RWPE2 (cell line): ENCODE results near the gene CLC.

ENCODE experiments used
- ATAC-seq: fragments of 200-7000 bp; cut with Tn5 transposase; 3 replicates; pipeline ENCODE4 v1.9.1; 2021; ENCODE audit warnings: low read depth
- DNase-seq: peaks from one replicate; pipeline ENCODE4 v3.0.0-alpha.2; 2020; ENCODE audit warnings: low spot score
- H3K27ac ChIP-seq: fragments of 450-650 bp; 2 replicates; pipeline ENCODE4 v1.5.1; 2017; ENCODE audit warnings: mild to moderate bottlenecking; ENCODE audit not compliant: poor library complexity, severe bottlenecking
- H3K27me3 ChIP-seq: fragments of 250-450 bp; sonication (Bioruptor Pico); 2 replicates; pipeline ENCODE4 v1.5.1; 2021; ENCODE audit warnings: mild to moderate bottlenecking, moderate library complexity; ENCODE audit not compliant: insufficient read depth, poor library complexity, severe bottlenecking
- H3K36me3 ChIP-seq: fragments of 250-450 bp; sonication (Bioruptor Pico); 2 replicates; pipeline ENCODE4 v1.5.1; 2020; ENCODE audit warnings: low read depth, mild to moderate bottlenecking, moderate library complexity
- H3K4me1 ChIP-seq: fragments of 250-450 bp; sonication (Bioruptor Pico); 2 replicates; pipeline ENCODE4 v1.5.1; 2021; ENCODE audit warnings: mild to moderate bottlenecking, moderate library complexity; ENCODE audit not compliant: insufficient read depth, poor library complexity, severe bottlenecking
- H3K4me3 ChIP-seq: fragments of 250-450 bp; sonication (Bioruptor Pico); 2 replicates; pipeline ENCODE4 v1.5.1; 2021; ENCODE audit warnings: mild to moderate bottlenecking, moderate library complexity; ENCODE audit not compliant: severe bottlenecking
- H3K9me3 ChIP-seq: fragments of 250-450 bp; sonication (Bioruptor Pico); 2 replicates; pipeline ENCODE4 v1.5.1; 2021; ENCODE audit warnings: mild to moderate bottlenecking, moderate library complexity; ENCODE audit not compliant: severe bottlenecking
- TF ChIP-seq, protein P1 (sequence below): fragments of 450-650 bp; IDR thresholded peaks from one replicate; pipeline ENCODE4 v1.5.1; 2017; ENCODE audit warnings: mild to moderate bottlenecking, moderate library complexity; ENCODE audit not compliant: poor library complexity, severe bottlenecking

The CLC gene

DNA sequence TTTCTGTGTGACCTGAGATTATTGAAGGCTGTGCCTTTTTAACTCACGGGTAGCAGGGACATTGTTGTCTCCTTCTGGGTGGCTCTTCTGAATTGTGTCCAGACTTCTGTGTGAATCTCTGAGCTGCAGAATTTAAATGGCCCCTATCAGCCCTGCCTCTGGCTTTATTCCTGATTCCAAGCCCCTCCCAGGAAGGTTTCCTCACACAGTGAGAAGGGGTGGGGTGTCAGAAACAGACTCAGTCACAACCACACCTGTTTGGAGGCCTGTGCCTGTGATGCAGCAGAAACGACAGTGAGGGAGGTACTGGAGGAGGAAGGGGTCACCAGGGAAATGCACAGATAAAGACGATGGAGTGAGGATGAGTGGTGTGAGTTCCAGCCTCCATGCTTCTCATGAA lies at the start of gene CLC:
CLC (minus strand) TSS at position 139 of the 400 bp plus-strand sequence; CDS start at position 62, 77 bp downstream.
- no peaks in the 10 kb centered on the region for H3K36me3 ChIP-seq
- ATAC-seq (no peak), DNase-seq (no peak)
- H3K4me3 ChIP-seq = no peak within 1 kb of the TSS
- H3K27ac ChIP-seq = no peak within 1 kb of the TSS
- H3K9me3 ChIP-seq = no peaks in the 10 kb centered on the region
- H3K4me1 ChIP-seq = no peaks in the 10 kb centered on the region
- TF ChIP-seq, protein P1, sequence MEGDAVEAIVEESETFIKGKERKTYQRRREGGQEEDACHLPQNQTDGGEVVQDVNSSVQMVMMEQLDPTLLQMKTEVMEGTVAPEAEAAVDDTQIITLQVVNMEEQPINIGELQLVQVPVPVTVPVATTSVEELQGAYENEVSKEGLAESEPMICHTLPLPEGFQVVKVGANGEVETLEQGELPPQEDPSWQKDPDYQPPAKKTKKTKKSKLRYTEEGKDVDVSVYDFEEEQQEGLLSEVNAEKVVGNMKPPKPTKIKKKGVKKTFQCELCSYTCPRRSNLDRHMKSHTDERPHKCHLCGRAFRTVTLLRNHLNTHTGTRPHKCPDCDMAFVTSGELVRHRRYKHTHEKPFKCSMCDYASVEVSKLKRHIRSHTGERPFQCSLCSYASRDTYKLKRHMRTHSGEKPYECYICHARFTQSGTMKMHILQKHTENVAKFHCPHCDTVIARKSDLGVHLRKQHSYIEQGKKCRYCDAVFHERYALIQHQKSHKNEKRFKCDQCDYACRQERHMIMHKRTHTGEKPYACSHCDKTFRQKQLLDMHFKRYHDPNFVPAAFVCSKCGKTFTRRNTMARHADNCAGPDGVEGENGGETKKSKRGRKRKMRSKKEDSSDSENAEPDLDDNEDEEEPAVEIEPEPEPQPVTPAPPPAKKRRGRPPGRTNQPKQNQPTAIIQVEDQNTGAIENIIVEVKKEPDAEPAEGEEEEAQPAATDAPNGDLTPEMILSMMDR = no peak
- H3K27me3 ChIP-seq = peaks cover 25% of the 10 kb centered on the region

DNA sequence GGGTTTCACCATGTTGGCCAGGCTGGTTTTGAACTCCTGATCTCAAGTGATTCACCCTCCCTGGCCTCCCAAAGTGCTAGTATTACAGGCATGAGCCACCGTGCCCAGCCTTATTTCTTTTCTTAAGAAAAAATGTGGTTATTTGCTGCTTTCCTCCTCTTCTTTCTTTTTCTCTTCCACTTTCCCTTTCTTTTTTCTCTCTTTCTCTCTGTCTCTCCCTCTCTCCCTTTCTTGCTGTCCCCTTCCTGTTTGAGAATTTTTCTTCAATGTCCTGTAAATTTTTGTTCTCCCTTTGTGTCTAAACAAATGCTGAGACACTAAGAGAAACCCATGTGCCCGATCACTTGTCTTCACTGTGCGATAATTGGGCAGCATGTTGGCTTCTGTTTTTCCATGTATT lies 43.1 kb upstream of the CLC start:
- peaks cover 4% of the 10 kb centered on the region for H3K27me3 ChIP-seq

DNA sequence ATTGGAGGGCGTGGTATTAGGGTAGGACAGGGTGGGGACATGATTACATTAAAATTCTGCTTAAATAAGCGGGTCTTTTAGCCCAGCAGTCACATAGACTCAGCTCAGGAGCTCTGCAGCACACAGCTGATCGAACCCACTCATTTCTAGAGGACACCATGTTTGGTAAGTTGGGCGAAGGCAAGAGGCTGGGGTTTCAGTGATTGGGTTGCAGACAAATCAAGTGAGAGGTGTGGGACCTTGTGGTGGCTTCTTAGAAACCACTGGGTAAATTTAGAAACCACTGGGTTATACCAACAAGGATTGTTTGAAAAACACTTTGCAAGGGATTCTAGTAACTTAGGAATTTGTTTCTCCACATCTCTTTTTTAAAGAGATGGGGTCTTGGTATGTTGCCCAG lies 40.9 kb upstream of the CLC start, which contains the start of gene LEUTX:
LEUTX (plus strand) TSS at position 92 of the 400 bp plus-strand sequence; CDS start at position 159, 67 bp downstream.
- Histone ChIP-seq H3K27ac (no peak within 1 kb of the TSS), H3K4me1 (no peaks in the 10 kb centered on the region), H3K36me3 (no peaks in the 10 kb centered on the region), H3K4me3 (no peak within 1 kb of the TSS), H3K9me3 (no peaks in the 10 kb centered on the region), H3K27me3 (peaks cover 14% of the 10 kb centered on the region)
- DNase-seq (no peak), ATAC-seq (no peak)
- TF ChIP-seq, protein P1 = no peak

More for the DNA sequence above, 43.1 kb upstream of the CLC start:
- H3K9me3 ChIP-seq = no peaks in the 10 kb centered on the region
- DNase-seq (no peak), ATAC-seq (no peak)
- no peak overlapping the region for H3K27ac ChIP-seq
- H3K4me3 ChIP-seq = no peak overlapping the region
- TF ChIP-seq, protein P1 = no peak
- H3K36me3 ChIP-seq = no peaks in the 10 kb centered on the region
- H3K4me1 ChIP-seq = no peaks in the 10 kb centered on the region

DNA sequence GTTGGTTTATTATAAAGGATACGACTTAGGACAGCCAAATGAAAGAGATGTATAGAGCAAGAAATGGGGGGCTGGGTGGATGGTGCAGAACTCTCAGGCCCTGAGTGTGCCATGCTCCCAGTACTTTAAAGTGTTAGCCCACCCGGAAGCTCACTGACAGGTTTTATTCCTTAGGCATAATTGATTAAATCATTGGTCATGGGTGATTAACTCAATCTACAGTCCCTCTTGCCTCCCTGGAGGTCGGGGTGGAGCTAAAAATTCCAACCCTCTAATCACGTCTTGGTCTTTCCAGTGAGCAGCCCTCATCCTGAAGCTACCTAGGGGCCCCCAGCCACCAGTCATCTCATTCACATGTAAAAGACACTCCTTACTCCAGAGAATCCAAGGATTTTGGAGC lies 31.0 kb upstream of the CLC start:
- H3K27me3 ChIP-seq = peaks cover 1% of the 10 kb centered on the region
- H3K4me3 ChIP-seq = no peak overlapping the region
- no peak overlapping the region for H3K27ac ChIP-seq
- H3K36me3 ChIP-seq = no peaks in the 10 kb centered on the region
- H3K4me1 ChIP-seq = no peaks in the 10 kb centered on the region
- H3K9me3 ChIP-seq = no peaks in the 10 kb centered on the region
- ATAC-seq (no peak), DNase-seq (no peak)
- TF ChIP-seq, protein P1 = no peak

DNA sequence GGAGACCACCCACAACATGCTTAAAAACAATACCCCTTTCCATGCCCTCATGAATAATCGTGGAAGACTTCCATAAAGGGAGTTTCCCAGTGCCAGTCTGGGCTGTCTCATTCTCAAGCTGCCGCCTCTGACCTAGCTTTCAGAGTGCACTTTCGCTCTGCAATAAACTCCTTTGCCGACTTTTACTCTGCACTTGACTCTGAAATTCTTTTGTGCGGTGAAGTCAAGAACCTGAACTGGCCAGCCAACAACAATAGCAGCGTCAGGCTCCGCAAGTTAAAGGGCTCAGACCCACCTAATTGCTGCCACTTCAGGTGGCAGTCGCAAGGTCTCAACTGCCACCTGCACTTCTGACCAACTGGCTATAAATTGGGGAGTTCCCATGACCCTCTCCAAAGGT lies 30.5 kb upstream of the CLC start:
- Histone ChIP-seq H3K4me3 (no peak overlapping the region), H3K27me3 (no peaks in the 10 kb centered on the region), H3K36me3 (no peaks in the 10 kb centered on the region), H3K9me3 (no peaks in the 10 kb centered on the region), H3K4me1 (no peaks in the 10 kb centered on the region), H3K27ac (no peak overlapping the region)
- TF ChIP-seq, protein P1 = no peak
- ATAC-seq = no peak
- DNase-seq = no peak
